ENCODE data around the gene MLH3.
A peak's percentile ranks its signal among the peaks of the same experiment; 100 is the strongest.

MLH3 gene

DNA sequence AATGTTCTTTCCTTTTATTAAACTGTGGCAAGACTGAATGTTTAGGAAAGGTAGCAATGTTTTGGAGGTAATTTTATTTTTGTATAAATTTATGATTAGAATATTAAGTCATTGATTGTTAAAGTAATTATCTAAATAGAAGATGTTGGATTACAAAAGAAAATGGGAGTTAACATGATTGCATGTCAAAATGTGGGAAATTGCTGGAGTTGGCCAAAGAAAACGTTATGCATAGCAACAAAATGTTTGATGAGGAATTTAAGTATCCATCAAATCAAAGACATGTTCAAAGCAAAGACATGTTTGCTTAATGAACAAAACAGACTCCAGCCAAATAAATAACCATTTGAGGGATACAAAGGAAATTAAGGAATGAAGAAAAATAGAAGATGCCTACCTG lies 3.2 kb upstream of the MLH3 start:
- no peaks in the 10 kb centered on the region for H3K27me3 ChIP-seq (ENCODE audit: insufficient read depth, low read length)
- no peak overlapping the region for H2BK12ac ChIP-seq (ENCODE audit: low read length)
- H4K12ac ChIP-seq (ENCODE audit: low read depth, low read length) = no peak overlapping the region
- H4K91ac ChIP-seq (ENCODE audit: low read depth, low read length) = no peak overlapping the region
- H4K8ac ChIP-seq (ENCODE audit: low read depth, low read length) = no peak overlapping the region
- peaks cover 0 to 3% of the 10 kb centered on the region in 2 experiments for H3K4me1 ChIP-seq (ENCODE audit: control insufficient read depth in 1 of 2, insufficient read depth in 2 of 2, low read length in 2 of 2)
- no peak overlapping the region for H3K4me3 ChIP-seq (ENCODE audit: low read depth, low read length)
- H3K9ac ChIP-seq (ENCODE audit: low read length) = no peak overlapping the region
- no peak overlapping the region for H3K14ac ChIP-seq (ENCODE audit: low read length)
- WGBS (ENCODE audit: extremely low coverage, insufficient coverage, insufficient read length) = no CpG with 5 or more reads among the region's 1 CpG
- DNase-seq = no peak
- H3K36me3 ChIP-seq (ENCODE audit: control insufficient read depth in 1 of 2, insufficient read depth in 2 of 2, low read length in 2 of 2) = no peaks in the 10 kb centered on the region
- no peak overlapping the region for H3K23ac ChIP-seq (ENCODE audit: low read length)
- H2AFZ ChIP-seq (ENCODE audit: insufficient read depth, low read length, poor library complexity) = no peak overlapping the region
- H3K79me2 ChIP-seq (ENCODE audit: control insufficient read depth, insufficient read depth, low read length, poor library complexity) = peaks cover 5% of the 10 kb centered on the region
- no peaks in the 10 kb centered on the region for H3K9me3 ChIP-seq (ENCODE audit: insufficient read depth, low read depth, low read length)
- H3K27ac ChIP-seq (ENCODE audit: low read depth, low read length) = no peak overlapping the region
- H3K4ac ChIP-seq (ENCODE audit: low read depth, low read length) = no peak overlapping the region
- no peak overlapping the region for H3K18ac ChIP-seq (ENCODE audit: low read length)
- H2BK120ac ChIP-seq (ENCODE audit: insufficient read depth, low read length, poor library complexity) = no peak overlapping the region
- H2AK5ac ChIP-seq (ENCODE audit: low read length) = no peak overlapping the region
- peaks cover 6% of the 10 kb centered on the region for H3K79me1 ChIP-seq (ENCODE audit: low read length)
- no peak overlapping the region for H2BK5ac ChIP-seq (ENCODE audit: low read depth, low read length, poor library complexity)
- no peak overlapping the region for H3K4me2 ChIP-seq (ENCODE audit: low read length)

- H4K91ac ChIP-seq (ENCODE audit: low read depth, low read length) = no peak overlapping the region
- H3K4me3 ChIP-seq (ENCODE audit: low read depth, low read length) = no peak overlapping the region
- H4K8ac ChIP-seq (ENCODE audit: low read depth, low read length) = no peak overlapping the region
- H3K79me2 ChIP-seq (ENCODE audit: control insufficient read depth, insufficient read depth, low read length, poor library complexity) = peaks cover 5% of the 10 kb centered on the region
- H3K4ac ChIP-seq (ENCODE audit: low read depth, low read length) = no peak overlapping the region
- H4K12ac ChIP-seq (ENCODE audit: low read depth, low read length) = no peak overlapping the region
- no peak overlapping the region for H2AFZ ChIP-seq (ENCODE audit: insufficient read depth, low read length, poor library complexity)
- H2BK5ac ChIP-seq (ENCODE audit: low read depth, low read length, poor library complexity) = no peak overlapping the region
- no CpG with 5 or more reads among the region's 5 CpGs for WGBS (ENCODE audit: extremely low coverage, insufficient coverage, insufficient read length)
- no peaks in the 10 kb centered on the region for H3K27me3 ChIP-seq (ENCODE audit: insufficient read depth, low read length)
- H3K4me1 ChIP-seq (ENCODE audit: control insufficient read depth in 1 of 2, insufficient read depth in 2 of 2, low read length in 2 of 2) = peaks cover 0 to 3% of the 10 kb centered on the region in 2 experiments
- H3K23ac ChIP-seq (ENCODE audit: low read length) = no peak overlapping the region
- no peaks in the 10 kb centered on the region for H3K9me3 ChIP-seq (ENCODE audit: insufficient read depth, low read depth, low read length)
- no peak for DNase-seq
- H3K18ac ChIP-seq (ENCODE audit: low read length) = no peak overlapping the region
- no peak overlapping the region for H3K27ac ChIP-seq (ENCODE audit: low read depth, low read length)
- no peak overlapping the region for H3K14ac ChIP-seq (ENCODE audit: low read length)
- no peak overlapping the region for H2AK5ac ChIP-seq (ENCODE audit: low read length)
- H3K79me1 ChIP-seq (ENCODE audit: low read length) = peaks cover 6% of the 10 kb centered on the region
- no peak overlapping the region for H3K4me2 ChIP-seq (ENCODE audit: low read length)
- H3K36me3 ChIP-seq (ENCODE audit: control insufficient read depth in 1 of 2, insufficient read depth in 2 of 2, low read length in 2 of 2) = no peaks in the 10 kb centered on the region
- H2BK120ac ChIP-seq (ENCODE audit: insufficient read depth, low read length, poor library complexity) = no peak overlapping the region
- H2BK12ac ChIP-seq (ENCODE audit: low read length) = no peak overlapping the region
- no peak overlapping the region for H3K9ac ChIP-seq (ENCODE audit: low read length)
These were observed 2.4 kb upstream of the MLH3 start for GRCh38 chr14:75053396-75054291.

GRCh38 chr14:75051556-75051899 lies 261 bp upstream of the MLH3 start:
- Histone ChIP-seq H3K27me3 (ENCODE audit: insufficient read depth, low read length) (no peaks in the 10 kb centered on the region), H2BK5ac (ENCODE audit: low read depth, low read length, poor library complexity) (no peak overlapping the region), H3K79me2 (ENCODE audit: control insufficient read depth, insufficient read depth, low read length, poor library complexity) (peaks cover 5% of the 10 kb centered on the region), H3K9me3 (ENCODE audit: insufficient read depth, low read depth, low read length) (no peaks in the 10 kb centered on the region), H3K4me3 (ENCODE audit: low read depth, low read length) (no peak overlapping the region), H2AK5ac (ENCODE audit: low read length) (no peak overlapping the region), H3K36me3 (ENCODE audit: control insufficient read depth in 1 of 2, insufficient read depth in 2 of 2, low read length in 2 of 2) (no peaks in the 10 kb centered on the region), H3K27ac (ENCODE audit: low read depth, low read length) (no peak overlapping the region), H4K91ac (ENCODE audit: low read depth, low read length) (no peak overlapping the region), H2BK12ac (ENCODE audit: low read length) (no peak overlapping the region), H3K9ac (ENCODE audit: low read length) (no peak overlapping the region), H3K14ac (ENCODE audit: low read length) (no peak overlapping the region), H4K8ac (ENCODE audit: low read depth, low read length) (no peak overlapping the region), H2BK120ac (ENCODE audit: insufficient read depth, low read length, poor library complexity) (no peak overlapping the region), H3K79me1 (ENCODE audit: low read length) (peaks cover 6% of the 10 kb centered on the region), H3K4ac (ENCODE audit: low read depth, low read length) (no peak overlapping the region), H3K23ac (ENCODE audit: low read length) (no peak overlapping the region), H3K4me2 (ENCODE audit: low read length) (peak overlapping the region; percentile 71), H3K4me1 (ENCODE audit: control insufficient read depth in 1 of 2, insufficient read depth in 2 of 2, low read length in 2 of 2) (peaks cover 0 to 3% of the 10 kb centered on the region in 2 experiments), H4K12ac (ENCODE audit: low read depth, low read length) (no peak overlapping the region), H2AFZ (ENCODE audit: insufficient read depth, low read length, poor library complexity) (no peak overlapping the region), H3K18ac (ENCODE audit: low read length) (no peak overlapping the region)
- no peak for DNase-seq
- no CpG with 5 or more reads among the region's 5 CpGs for WGBS (ENCODE audit: extremely low coverage, insufficient coverage, insufficient read length)

DNA sequence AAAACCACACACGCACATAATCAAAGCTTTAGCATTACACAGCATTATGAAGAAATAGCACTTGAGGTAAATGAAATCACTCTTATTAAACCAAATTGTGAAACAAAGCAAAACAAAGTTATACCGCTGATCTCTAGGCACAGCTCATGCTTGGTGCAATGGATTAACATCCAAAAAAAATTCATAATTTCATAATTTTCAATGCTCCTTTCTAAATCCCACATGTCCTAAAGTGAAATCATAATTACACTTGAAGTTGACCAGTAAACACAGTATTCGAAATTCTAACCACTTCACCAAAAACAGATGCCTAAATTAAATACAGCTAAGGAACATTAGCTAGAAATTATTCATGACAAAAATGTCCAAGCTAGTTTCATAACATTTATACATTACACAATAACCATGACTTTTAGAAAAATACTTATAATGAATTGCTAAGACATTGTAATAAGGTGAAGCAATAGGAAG lies 1.5 kb downstream of the MLH3 start:
- no peak overlapping the region for H3K18ac ChIP-seq (ENCODE audit: low read length)
- no peak overlapping the region for H2BK12ac ChIP-seq (ENCODE audit: low read length)
- no peak overlapping the region for H3K23ac ChIP-seq (ENCODE audit: low read length)
- H2BK120ac ChIP-seq (ENCODE audit: insufficient read depth, low read length, poor library complexity) = no peak overlapping the region
- H3K27ac ChIP-seq (ENCODE audit: low read depth, low read length) = no peak overlapping the region
- H4K8ac ChIP-seq (ENCODE audit: low read depth, low read length) = no peak overlapping the region
- no peak overlapping the region for H3K4me2 ChIP-seq (ENCODE audit: low read length)
- H3K14ac ChIP-seq (ENCODE audit: low read length) = no peak overlapping the region
- peaks cover 0 to 3% of the 10 kb centered on the region in 2 experiments for H3K4me1 ChIP-seq (ENCODE audit: control insufficient read depth in 1 of 2, insufficient read depth in 2 of 2, low read length in 2 of 2)
- H3K9me3 ChIP-seq (ENCODE audit: insufficient read depth, low read depth, low read length) = no peaks in the 10 kb centered on the region
- H3K4ac ChIP-seq (ENCODE audit: low read depth, low read length) = no peak overlapping the region
- WGBS (ENCODE audit: extremely low coverage, insufficient coverage, insufficient read length) = no CpG with 5 or more reads among the region's 3 CpGs
- no peak overlapping the region for H4K12ac ChIP-seq (ENCODE audit: low read depth, low read length)
- H3K79me2 ChIP-seq (ENCODE audit: control insufficient read depth, insufficient read depth, low read length, poor library complexity) = peaks cover 5% of the 10 kb centered on the region
- no peak overlapping the region for H2BK5ac ChIP-seq (ENCODE audit: low read depth, low read length, poor library complexity)
- H3K4me3 ChIP-seq (ENCODE audit: low read depth, low read length) = no peak overlapping the region
- no peaks in the 10 kb centered on the region for H3K27me3 ChIP-seq (ENCODE audit: insufficient read depth, low read length)
- no peak overlapping the region for H2AFZ ChIP-seq (ENCODE audit: insufficient read depth, low read length, poor library complexity)
- H3K36me3 ChIP-seq (ENCODE audit: control insufficient read depth in 1 of 2, insufficient read depth in 2 of 2, low read length in 2 of 2) = peaks cover 0 to 2% of the 10 kb centered on the region in 2 experiments
- no peak overlapping the region for H3K9ac ChIP-seq (ENCODE audit: low read length)
- H4K91ac ChIP-seq (ENCODE audit: low read depth, low read length) = no peak overlapping the region
- no peak overlapping the region for H2AK5ac ChIP-seq (ENCODE audit: low read length)
- DNase-seq = no peak
- peaks cover 6% of the 10 kb centered on the region for H3K79me1 ChIP-seq (ENCODE audit: low read length)
